CD8-positive, alpha-beta memory T cell (primary cell): ENCODE measurements around the gene LLPH. TPM values are rescaled to one million over a fixed set of nuclear protein-coding genes. Genes with fewer than 3 reads are reported as not detected.

Experiments used
- CTCF ChIA-PET: fragments of 350-600 bp; sonication (Branson Sonifier 250); formaldehyde crosslinking; loops from one replicate; lab custom pipeline; 2021; ENCODE audit warnings: antibody characterized with exemption; lab: Charles Lee
- POLR2A ChIA-PET: fragments of 350-600 bp; sonication (Branson Sonifier 250); formaldehyde crosslinking; loops from one replicate; lab custom pipeline; 2021; ENCODE audit warnings: antibody characterized with exemption; lab: Charles Lee
- DNase-seq, 5 donors: peaks; one replicate each; pipeline versions ENCODE4 v3.0.0 to v3.0.0-alpha.2; 2020 to 2022; ENCODE audit warnings: mixed read lengths in 1 of 5
- H3K27ac ChIP-seq: one replicate; pipeline ENCODE4 v1.7.0; 2013; ENCODE audit warnings: low read depth, mild to moderate bottlenecking, low read length, moderate library complexity
- H3K27me3 ChIP-seq: 2 replicates; pipeline ENCODE4 v1.7.0; 2013; ENCODE audit warnings: low read length, mild to moderate bottlenecking; ENCODE audit not compliant: insufficient read depth, poor library complexity, severe bottlenecking
- H3K36me3 ChIP-seq: 2 replicates; pipeline ENCODE4 v1.7.0; 2013; ENCODE audit warnings: mild to moderate bottlenecking, low read length, moderate library complexity; ENCODE audit not compliant: insufficient read depth
- H3K4me1 ChIP-seq: 2 replicates; pipeline ENCODE4 v1.7.0; 2013; ENCODE audit warnings: mild to moderate bottlenecking, low read length, moderate library complexity; ENCODE audit not compliant: insufficient read depth
- H3K4me3 ChIP-seq: 2 replicates; pipeline ENCODE4 v1.7.0; 2013; ENCODE audit warnings: mild to moderate bottlenecking, low read length
- H3K9me3 ChIP-seq: 2 replicates; pipeline ENCODE4 v1.7.0; 2013; ENCODE audit warnings: mild to moderate bottlenecking, low read length
- H3K27ac Mint-ChIP-seq, 8 donors: one replicate each; pipeline ENCODE4 v1.8.0; 2020 to 2021; ENCODE audit warnings: mixed read lengths in 8 of 8, mild to moderate bottlenecking in 6 of 8, inconsistent platforms in 3 of 8, moderate library complexity in 3 of 8
- H3K27me3 Mint-ChIP-seq, 2 donors: one replicate each; pipeline ENCODE4 v1.8.0; 2020 to 2021; ENCODE audit warnings: mixed read lengths in 2 of 2, mild to moderate bottlenecking in 1 of 2, moderate library complexity in 1 of 2
- H3K36me3 Mint-ChIP-seq, 3 donors: one replicate each; pipeline ENCODE4 v1.8.0; 2020 to 2021; ENCODE audit warnings: mixed read lengths in 3 of 3, inconsistent platforms in 1 of 3, mild to moderate bottlenecking in 1 of 3
- H3K4me1 Mint-ChIP-seq, 3 donors: one replicate each; pipeline ENCODE4 v1.8.0; 2020 to 2021; ENCODE audit warnings: mixed read lengths in 3 of 3, inconsistent platforms in 1 of 3, mild to moderate bottlenecking in 1 of 3
- H3K4me3 Mint-ChIP-seq, 7 donors: one replicate each; pipeline ENCODE4 v1.8.0; 2020 to 2021; ENCODE audit warnings: mixed read lengths in 7 of 7, mild to moderate bottlenecking in 6 of 7, moderate library complexity in 4 of 7, inconsistent platforms in 2 of 7
- H3K9me3 Mint-ChIP-seq, 5 donors: one replicate each; pipeline ENCODE4 v1.8.0; 2020 to 2022; ENCODE audit warnings: mixed read lengths in 5 of 5, mild to moderate bottlenecking in 3 of 5, moderate library complexity in 2 of 5, inconsistent platforms in 1 of 5
- polyA plus RNA-seq: library from polyadenylated mRNA; unstranded; fragments of 300-500 nt; fragmentation: Illumina TruSeq; gene quantifications from one replicate; pipeline ENCODE4 v1.2.3, GENCODE V29; 2021
- total RNA-seq, 2 experiments: library from RNA; stranded (reverse); gene quantifications; one replicate each; pipeline ENCODE4 v1.2.3, GENCODE V29; 2021

Gene LLPH
- total and polyA plus RNA-seq, 3 experiments from 2014 or later: 45.7 to 49.3 (median 47.7) TPM

GRCh38 chr12:66140731-66141130 lies 10.2 kb upstream of the LLPH start:
- Mint-ChIP-seq H3K27me3 (no peaks in the 10 kb centered on the region), H3K9me3 (peaks cover 12 to 16% (median 15%) of the 10 kb centered on the region in 5 donors), H3K27ac (peak overlapping the region in 1 of 8 donors; percentile 47), H3K36me3 (peaks cover 38 to 81% (median 38%) of the 10 kb centered on the region in 3 donors), H3K4me3 (no peak overlapping the region), H3K4me1 (peaks cover 13 to 19% (median 18%) of the 10 kb centered on the region in 3 donors)
- peaks cover 7% of the 10 kb centered on the region for H3K9me3 ChIP-seq
- peaks cover 39% of the 10 kb centered on the region for H3K36me3 ChIP-seq
- H3K4me1 ChIP-seq: no peaks in the 10 kb centered on the region
- no peak for DNase-seq
- H3K27me3 ChIP-seq: no peaks in the 10 kb centered on the region
- ChIA-PET POLR2A (no interaction called here), CTCF (no interaction called here)
- no peak overlapping the region for H3K27ac ChIP-seq
- no peak overlapping the region for H3K4me3 ChIP-seq

- Histone ChIP-seq H3K27ac (no peak overlapping the region), H3K4me3 (no peak overlapping the region), H3K27me3 (no peaks in the 10 kb centered on the region), H3K9me3 (peaks cover 7% of the 10 kb centered on the region), H3K36me3 (peaks cover 37% of the 10 kb centered on the region), H3K4me1 (no peaks in the 10 kb centered on the region)
- Mint-ChIP-seq H3K4me3 (no peak overlapping the region), H3K27me3 (no peaks in the 10 kb centered on the region), H3K36me3 (peaks cover 30 to 67% (median 38%) of the 10 kb centered on the region in 3 donors), H3K27ac (peak overlapping the region in 3 of 8 donors; percentile 41 to 62 (median 52)), H3K4me1 (peaks cover 7 to 9% (median 9%) of the 10 kb centered on the region in 3 donors), H3K9me3 (peaks cover 12 to 16% (median 15%) of the 10 kb centered on the region in 5 donors)
- ChIA-PET CTCF (no interaction called here), POLR2A (interaction anchor here (1.0 kb wide), 1 partner anchor 9 kb away, joined by 5 read pairs; the partner anchor contains the start of gene LLPH)
- no peak for DNase-seq
Observed at GRCh38 chr12:66139328-66139727, 8.8 kb upstream of the LLPH start.

GRCh38 chr12:66137937-66138336 lies 7.4 kb upstream of the LLPH start:
- H3K4me1 Mint-ChIP-seq: peaks cover under 1 to 6% (median 4%) of the 10 kb centered on the region in 3 donors
- no peak overlapping the region for H3K27ac Mint-ChIP-seq
- H3K4me3 Mint-ChIP-seq: no peak overlapping the region
- peaks cover 12 to 16% (median 15%) of the 10 kb centered on the region in 5 donors for H3K9me3 Mint-ChIP-seq
- no peak for DNase-seq
- no peaks in the 10 kb centered on the region for H3K4me1 ChIP-seq
- H3K27me3 ChIP-seq: no peaks in the 10 kb centered on the region
- H3K27ac ChIP-seq: no peak overlapping the region
- ChIA-PET POLR2A (no interaction called here), CTCF (interaction anchor here (1.7 kb wide), 1 partner anchor 31 kb away, joined by 5 read pairs; no protein-coding TSS in a partner anchor)
- peaks cover 29% of the 10 kb centered on the region for H3K36me3 ChIP-seq
- H3K36me3 Mint-ChIP-seq: peaks cover 26 to 55% (median 37%) of the 10 kb centered on the region in 3 donors
- peaks cover 7% of the 10 kb centered on the region for H3K9me3 ChIP-seq
- H3K27me3 Mint-ChIP-seq: no peaks in the 10 kb centered on the region
- H3K4me3 ChIP-seq: no peak overlapping the region

DNA sequence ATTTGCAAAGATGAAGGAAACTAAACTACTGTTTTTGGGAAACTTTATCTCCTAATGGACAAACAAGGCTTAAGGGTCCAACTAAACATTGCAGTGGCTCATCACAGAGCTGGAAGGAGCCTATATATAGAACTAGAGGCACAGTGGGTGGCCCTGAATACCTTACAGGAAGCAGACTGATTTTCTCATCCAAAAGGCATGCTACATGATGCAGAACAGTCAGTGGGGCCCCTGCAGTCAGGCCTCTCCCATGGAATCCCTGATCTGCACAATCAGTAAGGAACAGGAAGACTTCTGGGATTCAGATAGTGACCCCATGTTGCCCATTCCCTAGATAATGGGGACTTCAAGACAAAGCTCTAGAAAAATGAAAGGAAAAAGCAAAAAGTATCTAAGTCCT lies 1.9 kb upstream of the LLPH start:
- no peak overlapping the region for H3K4me3 ChIP-seq
- no peaks in the 10 kb centered on the region for H3K9me3 ChIP-seq
- Mint-ChIP-seq H3K27me3 (peaks cover 0 to 3% of the 10 kb centered on the region in 2 donors), H3K9me3 (no peaks in the 10 kb centered on the region), H3K4me1 (peaks cover 41 to 52% (median 47%) of the 10 kb centered on the region in 3 donors), H3K36me3 (peaks cover 0 to 44% (median 5%) of the 10 kb centered on the region in 3 donors), H3K27ac (peak overlapping the region in 7 of 8 donors; percentile 3 to 95 (median 33)), H3K4me3 (peak overlapping the region in 4 of 7 donors; percentile 21 to 81 (median 44))
- H3K27ac ChIP-seq: no peak overlapping the region
- DNase-seq: no peak
- H3K4me1 ChIP-seq: peaks cover 25% of the 10 kb centered on the region
- ChIA-PET POLR2A (interaction anchor here (3.3 kb wide), 1 partner anchor 37 kb away, joined by 48 read pairs; the partner anchor contains the start of gene TMBIM4), CTCF (interaction anchor here (3.3 kb wide), 1 partner anchor 37 kb away, joined by 17 read pairs; the partner anchor contains the start of gene TMBIM4)
- H3K36me3 ChIP-seq: peaks cover 13% of the 10 kb centered on the region
- no peaks in the 10 kb centered on the region for H3K27me3 ChIP-seq

GRCh38 chr12:66131067-66131688 lies 628 bp upstream of the LLPH start:
- no peak for DNase-seq
- Histone ChIP-seq H3K9me3 (no peaks in the 10 kb centered on the region), H3K36me3 (peaks cover 19% of the 10 kb centered on the region), H3K4me1 (peaks cover 25% of the 10 kb centered on the region), H3K27me3 (no peaks in the 10 kb centered on the region), H3K4me3 (peak overlapping the region; percentile 97), H3K27ac (peak overlapping the region; percentile 79)
- H3K9me3 Mint-ChIP-seq: no peaks in the 10 kb centered on the region
- peaks cover 50 to 63% (median 60%) of the 10 kb centered on the region in 3 donors for H3K4me1 Mint-ChIP-seq
- H3K36me3 Mint-ChIP-seq: peaks cover 0 to 49% (median 5%) of the 10 kb centered on the region in 3 donors
- H3K27ac Mint-ChIP-seq: peak overlapping the region; percentile 95 to 99 (median 98)
- POLR2A ChIA-PET: interaction anchor here (0.5 to 3.3 kb wide), 6 partner anchors 8 to 1138 kb away, joined by 3 to 48 read pairs (median 5); partner anchors contain the start of genes CAND1, HELB, LEMD3 and TMBIM4
- peaks cover 0 to 3% of the 10 kb centered on the region in 2 donors for H3K27me3 Mint-ChIP-seq
- CTCF ChIA-PET: interaction anchor here (0.6 to 3.3 kb wide), 4 partner anchors 10 to 148 kb away, joined by 3 to 17 read pairs (median 4); partner anchors contain the start of gene TMBIM4
- H3K4me3 Mint-ChIP-seq: peak overlapping the region; percentile 93 to 99 (median 97)

GRCh38 chr12:66129934-66130266 lies 650 bp downstream of the LLPH start:
- H3K4me3 Mint-ChIP-seq: peak overlapping the region; percentile 93 to 99 (median 97)
- peaks cover 26% of the 10 kb centered on the region for H3K36me3 ChIP-seq
- no peak for DNase-seq
- POLR2A ChIA-PET: interaction anchor here (1.9 to 3.3 kb wide), 3 partner anchors 9 to 172 kb away, joined by 5 to 48 read pairs (median 6); partner anchors contain the start of genes HELB and TMBIM4
- H3K36me3 Mint-ChIP-seq: peaks cover 4 to 56% (median 11%) of the 10 kb centered on the region in 3 donors
- H3K9me3 ChIP-seq: no peaks in the 10 kb centered on the region
- H3K4me3 ChIP-seq: peak overlapping the region; percentile 97
- peaks cover 58 to 73% (median 70%) of the 10 kb centered on the region in 3 donors for H3K4me1 Mint-ChIP-seq
- no peaks in the 10 kb centered on the region for H3K9me3 Mint-ChIP-seq
- no peaks in the 10 kb centered on the region for H3K27me3 ChIP-seq
- CTCF ChIA-PET: no interaction called here
- H3K27ac Mint-ChIP-seq: peak overlapping the region; percentile 92 to 99 (median 98)
- H3K4me1 ChIP-seq: peaks cover 25% of the 10 kb centered on the region
- H3K27me3 Mint-ChIP-seq: peaks cover 0 to 3% of the 10 kb centered on the region in 2 donors
- peak overlapping the region; percentile 79 for H3K27ac ChIP-seq

DNA sequence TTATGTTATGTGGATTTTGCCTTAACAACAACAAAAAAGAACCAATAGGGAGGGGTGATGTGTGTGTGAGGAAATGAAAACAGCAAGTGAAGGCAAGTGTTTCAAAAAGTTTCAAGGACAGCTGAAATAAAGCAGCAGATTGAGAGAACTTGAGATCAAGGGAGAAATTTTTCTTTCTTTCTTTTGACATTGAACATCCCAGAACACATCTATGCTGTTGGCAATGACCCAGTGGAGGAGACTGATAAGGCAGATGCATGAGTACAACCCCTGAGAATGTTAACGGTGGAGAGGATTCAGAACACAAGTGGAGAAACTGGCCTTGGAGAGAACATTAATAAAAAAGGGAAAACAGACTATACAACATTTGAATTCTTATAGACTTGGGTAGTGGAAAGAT lies 2.9 kb downstream of the LLPH start:
- H3K36me3 ChIP-seq: peaks cover 35% of the 10 kb centered on the region
- H3K36me3 Mint-ChIP-seq: peaks cover 5 to 77% (median 21%) of the 10 kb centered on the region in 3 donors
- peak overlapping the region in 3 of 8 donors; percentile 9 to 34 (median 12) for H3K27ac Mint-ChIP-seq
- peak overlapping the region in 4 of 7 donors; percentile 22 to 89 (median 39) for H3K4me3 Mint-ChIP-seq
- no peak for DNase-seq
- H3K27ac ChIP-seq: no peak overlapping the region
- H3K27me3 ChIP-seq: no peaks in the 10 kb centered on the region
- ChIA-PET POLR2A (no interaction called here), CTCF (no interaction called here)
- H3K9me3 ChIP-seq: no peaks in the 10 kb centered on the region
- H3K9me3 Mint-ChIP-seq: no peaks in the 10 kb centered on the region
- no peak overlapping the region for H3K4me3 ChIP-seq
- H3K4me1 Mint-ChIP-seq: peaks cover 66 to 78% (median 78%) of the 10 kb centered on the region in 3 donors
- peaks cover 25% of the 10 kb centered on the region for H3K4me1 ChIP-seq
- peaks cover 0 to 3% of the 10 kb centered on the region in 2 donors for H3K27me3 Mint-ChIP-seq
